Neural cell (in vitro differentiated cells): Measurements from ENCODE around the gene NECAP2. TPM values are rescaled to one million over a fixed set of nuclear protein-coding genes. Genes with fewer than 3 reads are reported as not detected.
"Not testable (repeated sequence)": the region's sequence is repeated elsewhere in the genome, so short reads cannot be mapped to it uniquely, and the experiment has no call there.

Experiments used
- H2AFZ ChIP-seq: fragments of 200-600, 300-800 bp; sonication (generic), shearing (Covaris generic); 2 replicates; pipeline ENCODE4 v1.6.0; 2014; ENCODE audit warnings: low read depth, mild to moderate bottlenecking, antibody characterized with exemption, low read length, moderate library complexity
- H3F3A ChIP-seq: fragments of 200-600 bp; shearing (Covaris generic); 2 replicates; pipeline ENCODE4 v1.6.1; 2016; ENCODE audit warnings: mild to moderate bottlenecking, moderate library complexity, mixed read lengths, antibody characterized with exemption, low read length; ENCODE audit not compliant: insufficient read depth, poor library complexity, severe bottlenecking
- H3K27ac ChIP-seq: fragments of 200-600, 300-800 bp; sonication (generic), shearing (Covaris generic); 2 replicates; pipeline ENCODE4 v1.5.1; 2014; ENCODE audit warnings: mild to moderate bottlenecking, low read length, moderate library complexity
- H3K27me3 ChIP-seq: fragments of 300-800, 200-600 bp; sonication (generic), shearing (Covaris generic); 2 replicates; pipeline ENCODE4 v1.6.0; 2014; ENCODE audit warnings: mild to moderate bottlenecking, low read depth, low read length, moderate library complexity; ENCODE audit not compliant: insufficient read depth
- H3K36me3 ChIP-seq: fragments of 300-800, 200-600 bp; sonication (generic), shearing (Covaris generic); 2 replicates; pipeline ENCODE4 v1.5.1; 2014; ENCODE audit warnings: mild to moderate bottlenecking, antibody characterized with exemption, low read length, moderate library complexity; ENCODE audit not compliant: insufficient read depth
- H3K4me2 ChIP-seq: fragments of 300-800, 200-600 bp; sonication (generic), shearing (Covaris generic); 2 replicates; pipeline ENCODE4 v1.6.0; 2014; ENCODE audit warnings: mild to moderate bottlenecking, low read length
- H3K4me3 ChIP-seq: fragments of 300-800, 200-600 bp; sonication (generic), shearing (Covaris generic); 2 replicates; pipeline ENCODE4 v1.5.1; 2014; ENCODE audit warnings: mild to moderate bottlenecking, low read length, moderate library complexity
- H3K79me2 ChIP-seq: fragments of 200-600 bp; shearing (Covaris generic); replicated peaks from 2 replicates; pipeline ENCODE4 v1.6.0; 2014; ENCODE audit warnings: mild to moderate bottlenecking, low read length, moderate library complexity; ENCODE audit not compliant: insufficient read depth
- H3K9ac ChIP-seq: fragments of 300-800, 200-600 bp; sonication (generic), shearing (Covaris generic); 2 replicates; pipeline ENCODE4 v1.6.1; 2016; ENCODE audit warnings: mild to moderate bottlenecking, low read length, mixed read lengths
- H3K9me2 ChIP-seq: fragments of 200-600 bp; shearing (Covaris generic); 2 replicates; pipeline ENCODE4 v1.6.1; 2016; ENCODE audit warnings: mild to moderate bottlenecking, low read length, mixed read lengths; ENCODE audit not compliant: insufficient read depth
- H3K9me3 ChIP-seq: fragments of 200-600, 300-800 bp; sonication (generic), shearing (Covaris generic); 2 replicates; pipeline ENCODE4 v1.6.1; 2016; ENCODE audit warnings: mild to moderate bottlenecking, mixed run types, low read length, moderate library complexity, mixed read lengths
- H4K20me1 ChIP-seq: fragments of 200-600 bp; shearing (Covaris generic); 2 replicates; pipeline ENCODE4 v1.6.1; 2016; ENCODE audit warnings: mild to moderate bottlenecking, mixed run types; ENCODE audit not compliant: insufficient read depth
- MXI1 ChIP-seq: fragments of 450-650 bp; conservative IDR thresholded peaks from 2 replicates; pipeline ENCODE4 v1.6.1; 2014; ENCODE audit warnings: antibody characterized with exemption, mild to moderate bottlenecking; ENCODE audit not compliant: poor library complexity, severe bottlenecking
- RAD21 ChIP-seq: fragments of 450-650 bp; conservative IDR thresholded peaks from 2 replicates; pipeline ENCODE4 v1.6.1; 2014; ENCODE audit warnings: antibody characterized with exemption, mild to moderate bottlenecking, moderate library complexity
- SMC3 ChIP-seq: fragments of 450-650 bp; conservative IDR thresholded peaks from 2 replicates; pipeline ENCODE4 v1.6.1; 2014; ENCODE audit warnings: antibody characterized with exemption, mild to moderate bottlenecking, moderate library complexity; ENCODE audit not compliant: poor library complexity
- polyA plus RNA-seq: library from polyadenylated mRNA; depleted of rRNA; stranded (reverse); fragments of >200 nt; gene quantifications from 2 replicates; pipeline ENCODE4 v1.2.3, GENCODE V29; 2014
- TF ChIP-seq, protein P1 (sequence below): fragments of 450-650 bp; IDR thresholded peaks from 2 replicates; pipeline ENCODE4 v1.5.1; 2014; ENCODE audit warnings: antibody characterized with exemption, mild to moderate bottlenecking, moderate library complexity; ENCODE audit not compliant: poor library complexity, severe bottlenecking

Gene NECAP2
- polyA plus RNA-seq, 1 donor from 2014 or later, result 80.2 TPM

DNA sequence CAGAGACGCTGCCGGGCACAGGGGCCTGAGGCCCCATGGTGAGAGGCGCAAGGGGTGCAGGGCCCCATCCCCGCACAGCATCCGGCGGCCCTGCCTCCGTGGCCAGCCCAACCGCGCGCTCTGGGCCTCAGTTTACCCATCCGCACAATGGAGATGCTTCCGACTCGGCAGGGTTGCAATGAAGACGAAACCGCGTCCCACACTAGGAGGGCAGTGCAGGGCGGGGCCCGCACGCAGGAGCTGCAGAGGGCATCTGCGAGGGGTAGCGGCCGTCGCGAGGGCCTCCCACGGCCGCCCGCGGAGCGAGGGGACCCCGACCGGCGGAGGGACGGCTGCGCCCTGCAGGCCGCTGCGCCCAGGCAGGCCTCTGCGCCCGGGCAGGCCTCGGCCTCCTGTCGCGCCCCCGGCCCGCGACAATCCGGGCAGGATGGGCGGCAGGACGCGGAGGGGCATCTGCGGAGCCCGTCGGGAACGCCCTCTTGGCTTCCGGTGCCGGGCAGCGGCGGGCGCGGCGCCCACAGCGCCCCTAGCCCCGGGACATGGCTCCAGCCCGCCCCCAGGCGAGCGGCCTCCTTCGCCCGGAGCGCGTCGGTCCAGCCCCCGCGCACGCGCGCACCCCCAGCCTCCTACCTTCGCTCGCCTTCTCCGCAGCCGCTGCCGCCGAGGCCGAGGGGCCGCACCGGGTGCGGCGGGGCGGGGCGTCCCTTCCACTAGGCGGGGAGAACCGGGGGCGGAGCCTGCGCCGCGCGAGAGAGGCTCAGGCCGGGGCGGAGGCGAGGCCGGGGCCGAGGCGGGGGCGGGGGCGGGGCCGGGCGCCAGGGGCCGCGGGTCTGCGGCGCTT is 58.3 kb downstream of the NECAP2 start:
- Histone ChIP-seq H4K20me1 (no peaks in the 10 kb centered on the region), H3K9me2 (no peaks in the 10 kb centered on the region), H3K79me2 (peaks cover under 1% of the 10 kb centered on the region), H3K36me3 (no peaks in the 10 kb centered on the region), H3K4me2 (peak overlapping the region; percentile 30), H2AFZ (peak overlapping the region; percentile 80), H3K4me3 (peak overlapping the region; percentile 80), H3K9ac (peak overlapping the region; percentile 90), H3K9me3 (no peaks in the 10 kb centered on the region), H3K27me3 (no peaks in the 10 kb centered on the region), H3K27ac (peak overlapping the region; percentile 85), H3F3A (no peaks in the 10 kb centered on the region)
- TF ChIP-seq MXI1 (peak; percentile 41), RAD21 (no peak), SMC3 (peak; percentile 14)
- TF ChIP-seq, protein P1, sequence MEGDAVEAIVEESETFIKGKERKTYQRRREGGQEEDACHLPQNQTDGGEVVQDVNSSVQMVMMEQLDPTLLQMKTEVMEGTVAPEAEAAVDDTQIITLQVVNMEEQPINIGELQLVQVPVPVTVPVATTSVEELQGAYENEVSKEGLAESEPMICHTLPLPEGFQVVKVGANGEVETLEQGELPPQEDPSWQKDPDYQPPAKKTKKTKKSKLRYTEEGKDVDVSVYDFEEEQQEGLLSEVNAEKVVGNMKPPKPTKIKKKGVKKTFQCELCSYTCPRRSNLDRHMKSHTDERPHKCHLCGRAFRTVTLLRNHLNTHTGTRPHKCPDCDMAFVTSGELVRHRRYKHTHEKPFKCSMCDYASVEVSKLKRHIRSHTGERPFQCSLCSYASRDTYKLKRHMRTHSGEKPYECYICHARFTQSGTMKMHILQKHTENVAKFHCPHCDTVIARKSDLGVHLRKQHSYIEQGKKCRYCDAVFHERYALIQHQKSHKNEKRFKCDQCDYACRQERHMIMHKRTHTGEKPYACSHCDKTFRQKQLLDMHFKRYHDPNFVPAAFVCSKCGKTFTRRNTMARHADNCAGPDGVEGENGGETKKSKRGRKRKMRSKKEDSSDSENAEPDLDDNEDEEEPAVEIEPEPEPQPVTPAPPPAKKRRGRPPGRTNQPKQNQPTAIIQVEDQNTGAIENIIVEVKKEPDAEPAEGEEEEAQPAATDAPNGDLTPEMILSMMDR, result peak; percentile 62

DNA sequence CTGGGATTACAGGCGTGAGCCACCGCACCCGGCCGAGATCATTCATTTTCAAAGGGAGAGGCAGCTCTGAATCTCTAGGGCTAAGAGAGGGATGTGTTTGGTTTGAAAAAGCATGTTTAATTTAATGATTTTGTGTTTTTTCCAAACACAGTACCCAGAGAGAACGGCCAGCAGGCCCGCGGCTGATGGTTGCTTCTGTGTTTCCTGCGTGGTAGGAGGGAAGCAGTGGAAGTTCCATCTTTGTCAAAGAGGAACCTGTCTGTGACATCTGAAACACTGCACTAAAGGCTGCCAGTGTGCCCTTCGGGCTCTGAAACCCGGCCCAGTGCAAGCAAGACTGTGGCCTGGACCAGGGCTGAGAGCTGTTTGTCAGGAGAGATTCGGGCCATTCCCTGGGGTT is 59.9 kb downstream of the NECAP2 start:
- H4K20me1 ChIP-seq, H3K27ac ChIP-seq, H3F3A ChIP-seq, H2AFZ ChIP-seq, H3K27me3 ChIP-seq, H3K4me3 ChIP-seq, H3K9ac ChIP-seq, H3K9me2 ChIP-seq, H3K9me3 ChIP-seq, H3K79me2 ChIP-seq, H3K4me2 ChIP-seq, H3K36me3 ChIP-seq: not testable (repeated sequence)

DNA sequence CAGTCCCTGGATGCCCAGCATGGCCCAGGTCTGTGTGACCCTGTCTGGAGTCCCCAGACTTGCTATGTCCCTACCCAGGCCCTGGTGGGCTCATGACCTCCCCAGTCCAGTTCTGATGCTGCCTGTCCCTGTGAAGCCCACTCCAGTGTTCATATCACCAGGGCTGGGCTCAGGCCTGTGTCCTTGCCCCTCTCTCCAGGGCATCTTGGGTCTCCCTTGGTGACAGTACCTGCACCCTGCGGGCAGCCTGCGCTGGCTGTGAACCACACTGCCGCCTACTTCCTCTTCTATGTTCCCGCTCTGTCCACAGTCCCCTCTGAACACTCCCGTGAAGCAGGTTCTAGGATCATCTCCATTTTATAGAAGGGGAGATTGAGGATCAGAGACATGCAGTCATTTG is 60.5 kb downstream of the NECAP2 start:
- not testable (repeated sequence) for H3F3A ChIP-seq, H3K4me3 ChIP-seq, H3K27ac ChIP-seq

DNA sequence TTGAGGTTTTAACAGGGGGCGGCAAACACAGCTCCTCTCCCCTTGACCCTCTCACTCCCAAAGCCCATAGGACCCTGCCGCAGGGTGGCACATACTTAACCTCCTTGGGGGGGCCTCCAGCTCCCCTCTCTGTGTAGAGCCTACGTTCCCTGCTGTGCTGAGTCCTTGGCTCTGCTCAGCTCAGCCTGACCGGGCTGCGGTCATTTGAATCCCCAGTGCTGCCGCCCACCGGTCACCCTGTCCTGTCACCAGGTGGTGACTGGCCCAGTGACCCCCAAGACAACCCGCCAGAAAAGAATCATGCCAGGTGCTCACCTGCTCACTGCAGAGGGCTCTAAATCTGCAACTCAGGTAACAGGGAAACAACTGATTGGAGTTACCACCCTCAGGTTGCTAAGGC is 60.9 kb downstream of the NECAP2 start:
- H2AFZ ChIP-seq, H3K4me3 ChIP-seq, H3K9me3 ChIP-seq, H3K79me2 ChIP-seq, H3K27ac ChIP-seq, H3K9me2 ChIP-seq, H3K4me2 ChIP-seq, H3F3A ChIP-seq, H3K9ac ChIP-seq, H3K36me3 ChIP-seq, H3K27me3 ChIP-seq, H4K20me1 ChIP-seq: not testable (repeated sequence)

More for the DNA sequence above, 60.5 kb downstream of the NECAP2 start:
- H3K79me2 ChIP-seq, H3K4me2 ChIP-seq, H3K9me2 ChIP-seq, H3K9me3 ChIP-seq, H3K9ac ChIP-seq, H3K27me3 ChIP-seq, H2AFZ ChIP-seq, H4K20me1 ChIP-seq, H3K36me3 ChIP-seq: not testable (repeated sequence)
